Naive thymus-derived CD4-positive, alpha-beta T cell (primary cell): ENCODE results near the gene MPV17L. TPM values are rescaled to one million over a fixed set of nuclear protein-coding genes. Genes with fewer than 3 reads are reported as not detected.
"Not testable (repeated sequence)": the region's sequence is repeated elsewhere in the genome, so short reads cannot be mapped to it uniquely, and the experiment has no call there.

Source experiments
- ATAC-seq: fragments of 150-1000 bp; cut with Tn5 transposase; 2 replicates; pipeline ENCODE4 v1.10.0; 2021; ENCODE audit warnings: mild to moderate bottlenecking, moderate library complexity
- CTCF ChIA-PET: fragments of 350-600 bp; sonication (Branson Sonifier 250); formaldehyde crosslinking; loops from one replicate; lab custom pipeline; 2021; ENCODE audit warnings: antibody characterized with exemption; lab: Charles Lee
- POLR2A ChIA-PET: fragments of 350-600 bp; sonication (Branson Sonifier 250); formaldehyde crosslinking; loops from one replicate; lab custom pipeline; 2021; ENCODE audit warnings: antibody characterized with exemption, inconsistent platforms; lab: Charles Lee
- DNase-seq, 9 donors: peaks; one replicate each; pipeline versions ENCODE4 v3.0.0 to v3.0.0-alpha.2; 2020 to 2022; ENCODE audit warnings: mixed read lengths in 1 of 9
- H3K27ac ChIP-seq: one replicate; pipeline ENCODE4 v1.7.0; 2013; ENCODE audit warnings: mild to moderate bottlenecking, low read depth, low read length, moderate library complexity
- H3K27me3 ChIP-seq, 2 donors: one replicate each; pipeline ENCODE4 v1.7.0; 2013; ENCODE audit warnings: low read length in 2 of 2, mild to moderate bottlenecking in 2 of 2, moderate library complexity in 2 of 2; ENCODE audit not compliant: control insufficient read depth in 2 of 2, insufficient read depth in 2 of 2
- H3K36me3 ChIP-seq, 3 experiments: 1 replicate in 2 of 3; 2 replicates in 1 of 3; pipeline ENCODE4 v1.7.0; 2013; ENCODE audit warnings: low read length in 3 of 3, mild to moderate bottlenecking in 3 of 3, moderate library complexity in 1 of 3; ENCODE audit not compliant: insufficient read depth in 3 of 3, control insufficient read depth in 2 of 3
- H3K4me1 ChIP-seq, 2 donors: one replicate each; pipeline ENCODE4 v1.7.0; 2013; ENCODE audit warnings: low read length in 2 of 2, mild to moderate bottlenecking in 2 of 2, moderate library complexity in 1 of 2; ENCODE audit not compliant: control insufficient read depth in 2 of 2, insufficient read depth in 2 of 2
- H3K4me3 ChIP-seq: 2 replicates; pipeline ENCODE4 v1.7.0; 2013; ENCODE audit warnings: mild to moderate bottlenecking, low read length
- H3K9me3 ChIP-seq, 3 experiments: 1 replicate in 2 of 3; 2 replicates in 1 of 3; pipeline ENCODE4 v1.7.0; 2013; ENCODE audit warnings: low read length in 3 of 3; ENCODE audit not compliant: control insufficient read depth in 2 of 3
- H3K27ac Mint-ChIP-seq, 9 donors: one replicate each; pipeline ENCODE4 v1.8.0; 2020 to 2022; ENCODE audit warnings: mixed read lengths in 9 of 9, mild to moderate bottlenecking in 8 of 9, moderate library complexity in 5 of 9, inconsistent platforms in 2 of 9
- H3K27me3 Mint-ChIP-seq, 5 donors: one replicate each; pipeline ENCODE4 v1.8.0; 2021 to 2022; ENCODE audit warnings: mixed read lengths in 5 of 5, mild to moderate bottlenecking in 1 of 5
- H3K36me3 Mint-ChIP-seq, 5 donors: one replicate each; pipeline ENCODE4 v1.8.0; 2020 to 2022; ENCODE audit warnings: mixed read lengths in 5 of 5, mild to moderate bottlenecking in 3 of 5, inconsistent platforms in 1 of 5
- H3K4me1 Mint-ChIP-seq, 7 donors: one replicate each; pipeline ENCODE4 v1.8.0; 2020 to 2022; ENCODE audit warnings: mixed read lengths in 7 of 7, mild to moderate bottlenecking in 3 of 7, inconsistent platforms in 1 of 7
- H3K4me3 Mint-ChIP-seq, 10 donors: one replicate each; pipeline ENCODE4 v1.8.0; 2020 to 2022; ENCODE audit warnings: mild to moderate bottlenecking in 10 of 10, mixed read lengths in 10 of 10, moderate library complexity in 6 of 10, inconsistent platforms in 2 of 10
- H3K9me3 Mint-ChIP-seq, 11 donors: one replicate each; pipeline ENCODE4 v1.8.0; 2020 to 2022; ENCODE audit warnings: mixed read lengths in 11 of 11, mild to moderate bottlenecking in 4 of 11, inconsistent platforms in 1 of 11, moderate library complexity in 1 of 11
- intact Hi-C, 2 donors: fragments of 100-400 bp; cut with micrococcal nuclease; formaldehyde crosslinking; loops; one replicate each; pipeline ENCODE4 v1.15.1; 2023
- polyA plus RNA-seq, 2 donors: library from polyadenylated mRNA; unstranded; fragments of 300-500 nt; fragmentation: Illumina TruSeq; gene quantifications; one replicate each; pipeline ENCODE4 v1.2.3, GENCODE V29; 2021
- total RNA-seq, 6 experiments: library from RNA in 5 of 6; stranded (reverse) in 5 of 6; gene quantifications; 1 replicate in 5 of 6; 2 replicates in 1 of 6; pipeline ENCODE4 v1.2.3 and lab custom pipeline; 2021 to 2026

Gene MPV17L
- total and polyA plus RNA-seq, 7 experiments from 2014 or later: 0.05 to 0.31 (median 0.12) TPM; not detected in 4

DNA sequence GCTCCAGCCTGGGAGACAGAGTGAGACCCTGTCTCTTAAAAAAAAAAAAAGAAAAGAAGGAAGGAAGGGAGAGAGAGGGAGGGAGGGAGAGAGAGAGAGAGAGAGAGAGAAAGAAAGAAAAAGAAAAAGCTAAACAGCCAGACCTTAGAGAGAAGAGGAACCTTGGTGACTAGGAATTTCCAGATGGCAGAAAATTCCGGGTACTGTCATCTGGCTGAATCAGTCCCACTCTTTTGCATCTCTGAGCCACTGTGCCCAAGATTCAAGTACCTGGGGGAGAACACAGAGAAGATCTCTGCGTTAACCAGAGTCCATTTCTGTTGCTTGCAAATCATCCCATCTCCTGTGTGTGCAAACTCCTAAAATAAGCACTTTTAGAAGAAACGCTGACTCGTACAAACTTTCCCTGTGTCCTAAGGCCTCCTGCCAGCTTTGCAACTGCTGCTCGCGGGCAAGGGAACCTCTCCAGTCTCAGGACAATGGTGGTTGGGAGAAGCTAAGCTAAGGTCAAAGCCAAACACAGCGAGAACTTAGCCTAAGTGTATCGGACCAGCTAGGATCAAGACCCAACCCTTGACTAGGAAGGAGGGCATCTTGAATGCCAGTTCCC is 56.8 kb downstream of the MPV17L start:
- no peak overlapping the region for H3K4me3 Mint-ChIP-seq
- CTCF ChIA-PET: interaction anchor here (0.6 kb wide), 1 partner anchor 210 kb away, joined by 3 read pairs; no protein-coding TSS in a partner anchor
- no peaks in the 10 kb centered on the region for H3K9me3 Mint-ChIP-seq
- POLR2A ChIA-PET: no interaction called here
- Histone ChIP-seq H3K4me1 (no peaks in the 10 kb centered on the region), H3K9me3 (no peaks in the 10 kb centered on the region), H3K27me3 (no peaks in the 10 kb centered on the region), H3K27ac (no peak overlapping the region), H3K4me3 (no peak overlapping the region), H3K36me3 (no peaks in the 10 kb centered on the region)
- H3K27me3 Mint-ChIP-seq: peaks cover 0 to 9% (median 0%) of the 10 kb centered on the region in 5 donors
- intact Hi-C loops: no loop called here
- no peak overlapping the region for H3K27ac Mint-ChIP-seq
- ATAC-seq (no peak), DNase-seq (no peak)
- H3K4me1 Mint-ChIP-seq: peaks cover 0 to 3% (median 0%) of the 10 kb centered on the region in 7 donors
- H3K36me3 Mint-ChIP-seq: no peaks in the 10 kb centered on the region

DNA sequence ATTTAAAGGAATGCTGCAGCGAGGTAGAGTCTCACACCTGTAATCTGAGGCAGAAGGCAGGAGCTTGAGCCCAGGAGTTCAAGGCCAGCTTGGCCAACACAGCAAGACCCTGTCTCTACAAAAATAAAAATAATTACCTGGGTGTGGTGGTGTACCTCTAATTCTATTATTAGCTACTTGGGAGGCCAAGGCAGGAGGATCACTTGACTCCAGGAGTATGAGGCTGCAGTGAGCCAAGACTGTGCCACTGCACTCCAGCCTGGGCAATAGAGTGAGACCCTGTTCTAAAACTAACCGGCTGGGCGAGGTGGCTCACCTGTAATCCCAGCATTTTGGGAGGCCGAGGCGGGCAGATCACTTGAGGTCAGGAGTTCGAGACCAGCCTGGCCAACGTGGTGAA is 57.7 kb downstream of the MPV17L start:
- H3K4me3 Mint-ChIP-seq, H3K36me3 ChIP-seq, intact Hi-C loops, H3K36me3 Mint-ChIP-seq, H3K9me3 Mint-ChIP-seq, ATAC-seq, DNase-seq, H3K27me3 ChIP-seq, CTCF ChIA-PET, H3K4me1 Mint-ChIP-seq, H3K27ac Mint-ChIP-seq, H3K27me3 Mint-ChIP-seq, POLR2A ChIA-PET, H3K27ac ChIP-seq, H3K4me1 ChIP-seq, H3K4me3 ChIP-seq, H3K9me3 ChIP-seq: not testable (repeated sequence)

DNA sequence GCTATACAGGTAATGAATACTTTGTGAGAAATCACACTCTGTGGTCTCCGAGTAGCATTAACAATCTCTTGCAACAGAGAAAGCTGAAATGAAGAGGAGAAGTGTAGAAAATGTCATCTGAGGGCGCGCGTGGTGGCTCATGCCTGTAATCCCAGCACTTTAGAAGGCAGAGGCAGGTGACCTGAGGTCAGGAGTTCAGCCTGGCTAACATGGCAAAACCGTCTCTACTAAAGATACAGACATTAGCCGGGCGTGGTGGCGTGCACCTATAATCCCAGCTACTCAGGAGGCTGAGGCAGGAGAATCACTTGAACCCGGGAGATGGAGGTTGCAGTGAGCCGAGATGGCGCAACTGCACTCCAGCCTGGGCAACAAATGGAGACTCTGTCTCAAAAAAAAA is 59.4 kb downstream of the MPV17L start:
- H3K36me3 Mint-ChIP-seq, intact Hi-C loops, H3K9me3 Mint-ChIP-seq, POLR2A ChIA-PET, H3K4me1 Mint-ChIP-seq, DNase-seq, H3K27ac ChIP-seq, H3K4me3 Mint-ChIP-seq, H3K27me3 Mint-ChIP-seq, H3K36me3 ChIP-seq, ATAC-seq, H3K9me3 ChIP-seq, CTCF ChIA-PET, H3K27me3 ChIP-seq, H3K4me1 ChIP-seq, H3K4me3 ChIP-seq: not testable (repeated sequence)
- peak overlapping the region in 1 of 9 donors; percentile 13 for H3K27ac Mint-ChIP-seq

DNA sequence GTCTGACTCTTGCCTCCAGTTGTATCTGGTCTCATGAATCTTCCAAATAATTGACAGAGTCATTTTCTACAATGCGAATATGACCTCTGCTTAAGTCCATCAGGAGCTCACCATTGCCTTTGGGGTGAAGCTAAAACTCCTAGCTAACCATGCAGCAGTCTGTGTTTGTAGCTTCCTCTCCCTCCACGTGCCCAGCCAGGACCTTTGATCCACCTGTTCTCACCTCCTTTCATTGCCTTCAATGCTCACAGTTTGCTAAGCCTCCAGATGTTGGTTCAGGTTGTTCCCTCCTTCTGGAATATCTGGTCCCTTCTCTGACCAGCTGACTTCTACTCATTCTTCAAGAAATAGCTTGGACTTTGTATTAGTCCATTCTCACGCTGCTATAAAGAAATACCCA is 61.8 kb downstream of the MPV17L start:
- Mint-ChIP-seq H3K4me1 (no peaks in the 10 kb centered on the region), H3K27me3 (peaks cover 0 to 5% (median 4%) of the 10 kb centered on the region in 5 donors), H3K9me3 (peaks cover 0 to 1% (median 0%) of the 10 kb centered on the region in 11 donors), H3K27ac (no peak overlapping the region), H3K4me3 (no peak overlapping the region), H3K36me3 (no peaks in the 10 kb centered on the region)
- ChIA-PET POLR2A (no interaction called here), CTCF (no interaction called here)
- no peaks in the 10 kb centered on the region for H3K4me1 ChIP-seq
- no peak overlapping the region for H3K27ac ChIP-seq
- H3K4me3 ChIP-seq: no peak overlapping the region
- ATAC-seq (no peak), DNase-seq (no peak)
- H3K36me3 ChIP-seq: no peaks in the 10 kb centered on the region
- no peaks in the 10 kb centered on the region for H3K9me3 ChIP-seq
- intact Hi-C loops: no loop called here
- no peaks in the 10 kb centered on the region for H3K27me3 ChIP-seq

DNA sequence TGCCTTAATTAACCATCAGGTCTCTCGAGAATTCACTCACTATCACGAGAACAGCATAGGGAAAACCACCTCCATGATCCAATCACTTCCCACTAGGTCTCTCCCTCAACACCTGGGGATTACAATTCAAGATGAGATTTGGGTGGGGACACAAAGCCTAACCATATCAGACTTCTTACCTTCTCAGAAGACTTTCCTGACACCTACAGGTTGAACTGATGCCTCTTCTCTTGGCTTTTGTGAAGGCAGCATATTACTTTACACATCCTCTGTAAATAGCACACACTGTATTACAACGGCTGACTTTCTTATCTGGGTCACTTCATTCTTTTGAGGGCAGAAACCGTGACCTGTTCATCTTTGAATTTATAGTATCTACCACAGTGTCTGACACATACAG is 62.4 kb downstream of the MPV17L start:
- no peaks in the 10 kb centered on the region for H3K27me3 ChIP-seq
- Mint-ChIP-seq H3K4me1 (no peaks in the 10 kb centered on the region), H3K27ac (no peak overlapping the region), H3K36me3 (no peaks in the 10 kb centered on the region), H3K9me3 (peaks cover 0 to 1% (median 0%) of the 10 kb centered on the region in 11 donors), H3K27me3 (peaks cover 0 to 5% (median 4%) of the 10 kb centered on the region in 5 donors), H3K4me3 (no peak overlapping the region)
- H3K4me3 ChIP-seq: no peak overlapping the region
- no peaks in the 10 kb centered on the region for H3K36me3 ChIP-seq
- H3K9me3 ChIP-seq: no peaks in the 10 kb centered on the region
- ChIA-PET POLR2A (no interaction called here), CTCF (no interaction called here)
- H3K27ac ChIP-seq: no peak overlapping the region
- H3K4me1 ChIP-seq: no peaks in the 10 kb centered on the region
- ATAC-seq: no peak
- intact Hi-C loops: no loop called here
- no peak for DNase-seq

DNA sequence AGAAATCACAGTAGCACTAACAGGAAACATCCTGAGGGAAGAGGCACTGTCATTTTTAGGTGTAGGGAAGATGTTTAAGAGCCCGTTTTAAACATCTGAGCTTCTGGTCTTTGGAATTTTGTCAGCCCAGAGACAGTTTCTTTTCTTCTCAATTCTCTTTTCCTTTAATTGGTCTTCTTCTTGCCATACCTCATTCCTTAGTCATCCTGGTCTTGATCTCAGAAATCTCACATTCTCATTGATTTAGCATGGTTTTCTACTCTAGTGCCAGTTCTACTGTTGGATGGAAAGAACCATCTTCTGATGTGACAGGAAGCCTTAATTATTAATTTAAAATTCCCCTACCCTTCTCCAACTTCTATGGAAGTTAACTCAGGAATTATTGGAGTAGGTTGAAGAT is 64.2 kb downstream of the MPV17L start:
- no peaks in the 10 kb centered on the region for H3K36me3 Mint-ChIP-seq
- Histone ChIP-seq H3K36me3 (no peaks in the 10 kb centered on the region), H3K4me3 (no peak overlapping the region), H3K27ac (no peak overlapping the region), H3K9me3 (no peaks in the 10 kb centered on the region), H3K4me1 (no peaks in the 10 kb centered on the region), H3K27me3 (no peaks in the 10 kb centered on the region)
- no peak overlapping the region for H3K4me3 Mint-ChIP-seq
- ChIA-PET CTCF (no interaction called here), POLR2A (no interaction called here)
- DNase-seq: no peak
- H3K4me1 Mint-ChIP-seq: no peaks in the 10 kb centered on the region
- H3K9me3 Mint-ChIP-seq: peaks cover 0 to 1% (median 0%) of the 10 kb centered on the region in 11 donors
- H3K27me3 Mint-ChIP-seq: peaks cover 0 to 5% (median 4%) of the 10 kb centered on the region in 5 donors
- H3K27ac Mint-ChIP-seq: no peak overlapping the region
- ATAC-seq: no peak
- intact Hi-C loops: no loop called here

DNA sequence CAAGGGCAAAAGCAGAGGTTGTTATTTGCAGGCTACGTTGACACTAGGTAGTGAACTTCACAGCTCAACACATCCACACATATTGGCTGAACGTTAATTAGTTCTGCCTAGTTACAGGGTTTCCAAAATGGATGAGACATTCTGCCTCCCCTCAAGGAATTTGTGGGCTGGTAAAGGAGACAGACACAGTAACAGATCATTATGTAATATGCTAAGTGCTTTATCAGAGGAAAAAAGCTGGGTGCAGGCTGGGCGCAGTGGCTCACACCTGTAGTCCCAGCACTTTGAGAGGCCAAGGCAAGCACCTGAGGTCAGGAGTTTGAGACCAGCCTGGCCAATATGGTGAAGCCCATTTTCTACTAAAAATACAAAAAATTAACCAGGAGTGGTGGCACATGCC is 65.0 kb downstream of the MPV17L start:
- no peak overlapping the region for H3K4me3 ChIP-seq
- H3K4me1 ChIP-seq: no peaks in the 10 kb centered on the region
- ATAC-seq (no peak), DNase-seq (no peak)
- CTCF ChIA-PET: no interaction called here
- H3K9me3 ChIP-seq: no peaks in the 10 kb centered on the region
- intact Hi-C loops: no loop called here
- H3K36me3 ChIP-seq: no peaks in the 10 kb centered on the region
- Mint-ChIP-seq H3K9me3 (peaks cover 0 to 1% (median 0%) of the 10 kb centered on the region in 11 donors), H3K36me3 (no peaks in the 10 kb centered on the region), H3K27me3 (peaks cover 0 to 5% (median 4%) of the 10 kb centered on the region in 5 donors), H3K4me3 (no peak overlapping the region), H3K27ac (no peak overlapping the region), H3K4me1 (no peaks in the 10 kb centered on the region)
- POLR2A ChIA-PET: no interaction called here
- H3K27ac ChIP-seq: no peak overlapping the region
- H3K27me3 ChIP-seq: no peaks in the 10 kb centered on the region
